ENCODE measurements around the gene KLK3. TPM values are rescaled to one million over a fixed set of nuclear protein-coding genes. Genes with fewer than 3 reads are reported as not detected.

KLK3 gene
- total and polyA plus RNA-seq, 2 of the 4 experiments (the other 2 are of a cell fraction), result not detected

DNA sequence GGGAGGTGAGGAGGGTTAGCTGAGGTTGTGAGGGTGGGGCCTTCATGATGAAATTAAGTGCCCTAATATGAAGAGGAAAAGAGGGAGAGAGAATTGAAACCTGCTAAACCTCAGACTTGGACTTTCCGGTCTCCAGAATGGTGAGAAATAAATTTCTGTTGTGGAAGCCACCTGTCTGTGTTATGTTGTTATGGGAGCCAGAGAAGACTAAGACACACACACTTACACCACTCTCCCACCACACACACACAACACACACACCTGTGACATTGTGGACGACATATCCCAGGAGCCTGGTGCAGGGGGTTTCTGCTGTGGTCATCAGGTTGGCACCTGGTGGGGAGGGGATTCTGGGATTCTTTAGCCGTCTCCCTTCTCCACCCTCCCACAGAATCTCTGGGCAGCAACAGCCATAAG, 42.5 kb downstream of the KLK3 start:
- TF ChIP-seq POLR2A (IDR thresholded peaks at IDR 0.05; ENCODE audit: low read depth, low read length) (no peak), RAD21 (IDR thresholded peaks at IDR 0.05; ENCODE audit: low read length) (no peak), RFX5 (IDR thresholded peaks at IDR 0.05; ENCODE audit: low read depth, low read length) (no peak), RCOR1 (IDR thresholded peaks at IDR 0.05; ENCODE audit: insufficient replicate concordance, low read length) (no peak), BHLHE40 (IDR thresholded peaks at IDR 0.05; ENCODE audit: low read depth, low read length) (no peak), MAFK (IDR thresholded peaks at IDR 0.05; ENCODE audit: low read depth, low read length) (no peak), CEBPB (IDR thresholded peaks at IDR 0.05; ENCODE audit: low read depth, low read length) (no peak), NFE2L2 (IDR thresholded peaks at IDR 0.05; ENCODE audit: low read depth, low read length) (no peak), SMC3 (IDR thresholded peaks at IDR 0.05; ENCODE audit: low read depth, low read length) (no peak), MAZ (IDR thresholded peaks at IDR 0.05; ENCODE audit: borderline replicate concordance, low read depth, low read length) (no peak), FOS (IDR thresholded peaks at IDR 0.05; ENCODE audit: low read depth, low read length) (no peak)
- TF ChIP-seq, protein P1, sequence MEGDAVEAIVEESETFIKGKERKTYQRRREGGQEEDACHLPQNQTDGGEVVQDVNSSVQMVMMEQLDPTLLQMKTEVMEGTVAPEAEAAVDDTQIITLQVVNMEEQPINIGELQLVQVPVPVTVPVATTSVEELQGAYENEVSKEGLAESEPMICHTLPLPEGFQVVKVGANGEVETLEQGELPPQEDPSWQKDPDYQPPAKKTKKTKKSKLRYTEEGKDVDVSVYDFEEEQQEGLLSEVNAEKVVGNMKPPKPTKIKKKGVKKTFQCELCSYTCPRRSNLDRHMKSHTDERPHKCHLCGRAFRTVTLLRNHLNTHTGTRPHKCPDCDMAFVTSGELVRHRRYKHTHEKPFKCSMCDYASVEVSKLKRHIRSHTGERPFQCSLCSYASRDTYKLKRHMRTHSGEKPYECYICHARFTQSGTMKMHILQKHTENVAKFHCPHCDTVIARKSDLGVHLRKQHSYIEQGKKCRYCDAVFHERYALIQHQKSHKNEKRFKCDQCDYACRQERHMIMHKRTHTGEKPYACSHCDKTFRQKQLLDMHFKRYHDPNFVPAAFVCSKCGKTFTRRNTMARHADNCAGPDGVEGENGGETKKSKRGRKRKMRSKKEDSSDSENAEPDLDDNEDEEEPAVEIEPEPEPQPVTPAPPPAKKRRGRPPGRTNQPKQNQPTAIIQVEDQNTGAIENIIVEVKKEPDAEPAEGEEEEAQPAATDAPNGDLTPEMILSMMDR (conservative IDR thresholded peaks at IDR 0.05; ENCODE audit: low read depth, low read length), result no peak
- TF ChIP-seq, protein P2, sequence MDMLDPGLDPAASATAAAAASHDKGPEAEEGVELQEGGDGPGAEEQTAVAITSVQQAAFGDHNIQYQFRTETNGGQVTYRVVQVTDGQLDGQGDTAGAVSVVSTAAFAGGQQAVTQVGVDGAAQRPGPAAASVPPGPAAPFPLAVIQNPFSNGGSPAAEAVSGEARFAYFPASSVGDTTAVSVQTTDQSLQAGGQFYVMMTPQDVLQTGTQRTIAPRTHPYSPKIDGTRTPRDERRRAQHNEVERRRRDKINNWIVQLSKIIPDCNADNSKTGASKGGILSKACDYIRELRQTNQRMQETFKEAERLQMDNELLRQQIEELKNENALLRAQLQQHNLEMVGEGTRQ (IDR thresholded peaks at IDR 0.05; ENCODE audit: low read depth, low read length), result no peak

More for the DNA sequence above, 42.5 kb downstream of the KLK3 start:
- Histone ChIP-seq H3K14ac (replicated peaks; ENCODE audit: low read depth, low read length) (no peak overlapping the region), H3K9ac (ENCODE audit: low read depth, low read length) (no peak overlapping the region), H3K56ac (ENCODE audit: extremely low read depth, insufficient read depth, low read length) (no peak overlapping the region), H2AFZ (replicated peaks; ENCODE audit: low read length, poor library complexity) (no peak overlapping the region), H3K18ac (ENCODE audit: low read depth, low read length) (no peak overlapping the region), H4K91ac (ENCODE audit: insufficient read depth, low read depth, low read length) (no peak overlapping the region), H3K27me3 (ENCODE audit: control insufficient read depth, insufficient read depth, low read length) (no peaks in the 10 kb centered on the region), H2BK20ac (ENCODE audit: low read depth, low read length) (no peak overlapping the region), H3K27ac (ENCODE audit: insufficient read depth, low read length) (no peak overlapping the region), H4K8ac (ENCODE audit: low read depth in 2 of 2, low read length in 2 of 2) (no peak overlapping the region), H3K4ac (ENCODE audit: low read depth, low read length) (no peak overlapping the region), H3K4me2 (ENCODE audit: low read depth, low read length) (no peak overlapping the region), H4K20me1 (ENCODE audit: insufficient read depth, low read length) (no peaks in the 10 kb centered on the region), H3K9me3 (ENCODE audit: control insufficient read depth, insufficient read depth, low read length) (no peaks in the 10 kb centered on the region), H3K23ac (ENCODE audit: low read depth, low read length) (no peak overlapping the region), H2BK5ac (ENCODE audit: low read depth, low read length, poor library complexity, severe bottlenecking) (no peak overlapping the region), H3K4me1 (ENCODE audit: control insufficient read depth, insufficient read depth, low read length) (no peaks in the 10 kb centered on the region), H2BK120ac (ENCODE audit: low read depth, low read length) (no peak overlapping the region), H3K36me3 (ENCODE audit: control insufficient read depth, insufficient read depth, low read length) (no peaks in the 10 kb centered on the region), H2BK15ac (ENCODE audit: low read depth, low read length) (no peak overlapping the region), H3K4me3 (ENCODE audit: insufficient read depth, low read depth, low read length) (no peak overlapping the region), H2AK5ac (ENCODE audit: low read depth, low read length) (no peak overlapping the region), H4K5ac (ENCODE audit: low read depth, low read length) (no peak overlapping the region), H3K9me1 (ENCODE audit: insufficient read depth, low read length) (no peaks in the 10 kb centered on the region), H2AK9ac (replicated peaks; ENCODE audit: low read depth, low read length, poor library complexity) (no peak overlapping the region), H3K79me1 (ENCODE audit: low read depth in 1 of 2, low read length in 2 of 2) (no peaks in the 10 kb centered on the region)
- no TSS peak for BruUV-seq (replicated peaks)
- ATAC-seq (ENCODE audit: low read depth) (no peak), DNase-seq (no peak)
- intact Hi-C loops (cut with micrococcal nuclease) (no loop called here), in situ Hi-C loops (cut with MboI; ENCODE audit: low sequenced_read_pairs) (no loop called here), dilution Hi-C loops (cut with HindIII; ENCODE audit: low sequenced_read_pairs, unreplicated experiment) (no loop called here)
- ChIA-PET CTCF (no interaction called here), POLR2A (ENCODE audit: unreplicated experiment) (no interaction called here)
- no CpG with 5 or more reads among the region's 3 CpGs for WGBS, 2 experiments (ENCODE audit: extremely low coverage in 2 of 2, insufficient read length in 1 of 2)
